HG02588 (cell line): ENCODE data around the gene LMF1.
"Not testable (repeated sequence)": the region's sequence is repeated elsewhere in the genome, so short reads cannot be mapped to it uniquely, and the experiment has no call there.

Source experiments
- ATAC-seq: cut with Tn5 transposase; IDR thresholded peaks from one replicate; pipeline ENCODE4 v1.9.1; 2021; ENCODE audit warnings: mild to moderate bottlenecking, moderate library complexity; ENCODE audit not compliant: unreplicated experiment

The LMF1 gene

GRCh38 chr16:952321-952720 is 18.5 kb downstream of the LMF1 start:
- ATAC-seq = no peak

- no peak for ATAC-seq
Observed at GRCh38 chr16:951660-952301, 19.0 kb downstream of the LMF1 start.

GRCh38 chr16:950733-951573 is 19.8 kb downstream of the LMF1 start:
- ATAC-seq = not testable (repeated sequence)

DNA sequence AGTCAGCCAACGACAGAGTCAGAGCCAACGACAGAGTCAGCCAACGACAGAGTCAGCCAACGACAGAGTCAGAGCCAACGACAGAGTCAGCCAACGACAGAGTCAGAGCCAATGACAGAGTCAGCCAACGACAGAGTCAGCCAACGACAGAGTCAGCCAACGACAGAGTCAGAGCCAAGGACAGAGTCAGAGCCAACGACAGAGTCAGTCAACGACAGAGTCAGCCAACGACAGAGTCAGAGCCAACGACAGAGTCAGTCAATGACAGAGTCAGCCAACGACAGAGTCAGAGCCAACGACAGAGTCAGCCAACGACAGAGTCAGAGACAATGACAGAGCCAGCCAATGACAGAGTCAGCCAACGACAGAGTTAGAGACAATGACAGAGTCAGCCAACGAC is 22.0 kb downstream of the LMF1 start:
- ATAC-seq = not testable (repeated sequence)

DNA sequence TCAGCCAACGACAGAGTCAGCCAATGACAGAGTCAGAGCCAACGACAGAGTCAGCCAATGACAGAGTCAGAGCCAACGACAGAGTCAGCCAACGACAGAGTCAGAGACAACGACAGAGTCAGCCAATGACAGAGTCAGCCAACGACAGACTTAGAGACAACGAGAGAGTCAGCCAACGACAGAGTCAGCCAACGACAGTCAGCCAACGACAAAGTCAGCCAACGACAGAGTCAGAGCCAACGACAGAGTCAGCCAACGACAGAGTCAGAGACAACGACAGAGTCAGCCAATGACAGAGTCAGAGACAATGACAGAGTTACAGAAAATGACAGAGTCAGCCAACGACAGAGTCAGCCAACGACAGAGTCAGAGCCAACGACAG is 22.9 kb downstream of the LMF1 start:
- ATAC-seq = not testable (repeated sequence)

- no peak for ATAC-seq
Observed at GRCh38 chr16:947255-947921, 23.4 kb downstream of the LMF1 start.

DNA sequence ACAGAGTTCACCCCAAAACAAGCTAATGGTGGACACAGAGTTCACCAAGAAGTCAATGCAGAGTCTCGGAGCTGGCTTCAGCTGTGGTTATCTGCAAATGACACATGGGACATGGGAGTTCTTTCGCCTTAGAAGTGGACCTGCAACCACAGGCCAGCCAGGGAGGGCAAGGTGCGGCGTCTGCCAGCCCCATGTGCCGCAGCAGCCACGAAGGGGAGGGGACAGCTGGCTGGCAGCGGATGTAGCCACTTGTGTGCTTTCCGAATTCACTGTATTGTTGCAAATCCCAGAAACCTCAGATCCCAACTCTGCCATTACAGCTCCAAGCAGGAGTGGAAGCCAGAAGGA is 24.8 kb downstream of the LMF1 start:
- ATAC-seq = no peak

- ATAC-seq = no peak
Observed at GRCh38 chr16:945271-946047, 25.3 kb downstream of the LMF1 start.

- ATAC-seq = no peak
Observed at GRCh38 chr16:943971-944370, 26.8 kb downstream of the LMF1 start.

- no peak for ATAC-seq
Observed at GRCh38 chr16:942436-943060, 28.2 kb downstream of the LMF1 start.

- ATAC-seq = no peak
Observed at GRCh38 chr16:939941-940340, 30.8 kb downstream of the LMF1 start.

GRCh38 chr16:939311-939710 is 31.5 kb downstream of the LMF1 start:
- no peak for ATAC-seq

- no peak for ATAC-seq
Observed at GRCh38 chr16:938752-939151, 32.0 kb downstream of the LMF1 start.

GRCh38 chr16:938136-938535 is 32.6 kb downstream of the LMF1 start:
- no peak for ATAC-seq

DNA sequence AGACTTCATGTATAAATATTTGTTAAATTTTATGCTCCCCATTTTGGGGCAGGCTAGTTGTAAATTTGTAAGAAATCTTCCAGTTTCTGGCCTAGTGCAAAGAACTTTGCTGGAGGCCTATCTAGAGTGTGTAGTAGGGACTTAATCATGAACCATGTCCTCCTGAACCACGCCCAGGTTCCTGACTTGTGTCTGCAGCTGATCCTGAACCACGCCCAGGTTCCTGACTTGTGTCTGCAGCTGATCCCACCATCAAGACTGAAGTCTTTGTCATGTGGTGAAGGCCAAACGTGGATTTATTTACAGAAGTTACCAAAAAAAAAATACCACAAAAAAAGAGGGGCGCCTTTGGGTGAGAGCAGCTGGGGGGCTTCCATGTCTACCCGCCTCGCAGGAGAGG is 33.1 kb downstream of the LMF1 start:
- no peak for ATAC-seq

- no peak for ATAC-seq
Observed at GRCh38 chr16:937311-937710, 33.5 kb downstream of the LMF1 start.

- ATAC-seq = no peak
Observed at GRCh38 chr16:935684-936083, 35.1 kb downstream of the LMF1 start.

DNA sequence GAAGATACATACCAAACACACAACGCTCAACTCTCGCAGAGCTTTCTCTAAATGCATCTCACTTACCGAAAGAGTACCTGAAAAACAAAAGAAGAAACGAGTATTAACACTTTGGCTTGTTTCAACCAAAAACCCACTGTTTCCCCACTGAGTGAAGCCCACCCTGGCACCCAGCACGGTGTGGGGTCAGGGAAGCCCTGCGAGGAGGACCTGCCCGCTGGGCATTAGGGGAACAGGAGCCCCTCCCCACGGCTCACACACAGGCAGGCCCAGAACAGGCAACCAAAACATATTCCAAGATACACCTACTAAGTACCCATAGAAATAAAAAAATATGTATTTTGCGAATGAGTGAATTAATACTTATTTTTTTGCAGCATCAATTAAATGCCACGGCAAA is 36.6 kb downstream of the LMF1 start:
- ATAC-seq = no peak

- no peak for ATAC-seq
Observed at GRCh38 chr16:933581-933980, 37.2 kb downstream of the LMF1 start.

GRCh38 chr16:932831-933330 is 37.9 kb downstream of the LMF1 start:
- ATAC-seq = no peak
